Liver (tissue), 9 donors: ENCODE data around the gene TNRC6B. TPM values are rescaled to one million over a fixed set of nuclear protein-coding genes. Genes with fewer than 3 reads are reported as not detected.

Source experiments
- DNase-seq: peaks from one replicate; pipeline ENCODE4 v3.0.0-alpha.2; 2017; ENCODE audit warnings: low spot score
- H3K27ac ChIP-seq, 2 donors: one replicate each; pipeline ENCODE4 v1.7.0; 2013; ENCODE audit warnings: inconsistent platforms in 2 of 2, low read length in 2 of 2, control low read depth in 1 of 2, low read depth in 1 of 2, mild to moderate bottlenecking in 1 of 2
- H3K27me3 ChIP-seq, 4 donors: one replicate each; pipeline versions ENCODE4 v1.6.1 to v1.7.0; 2013; ENCODE audit warnings: low read length in 3 of 4, inconsistent platforms in 1 of 4, mild to moderate bottlenecking in 1 of 4, moderate library complexity in 1 of 4; ENCODE audit not compliant: control insufficient read depth in 4 of 4, insufficient read depth in 4 of 4
- H3K36me3 ChIP-seq, 4 donors: one replicate each; pipeline versions ENCODE4 v1.6.1 to v1.7.0; 2013; ENCODE audit warnings: low read length in 3 of 4, mild to moderate bottlenecking in 3 of 4, low read depth in 1 of 4, moderate library complexity in 1 of 4; ENCODE audit not compliant: control insufficient read depth in 4 of 4, insufficient read depth in 3 of 4
- H3K4me1 ChIP-seq, 4 donors: one replicate each; pipeline versions ENCODE4 v1.6.1 to v1.7.0; 2013; ENCODE audit warnings: low read length in 3 of 4, mild to moderate bottlenecking in 3 of 4, moderate library complexity in 1 of 4; ENCODE audit not compliant: control insufficient read depth in 4 of 4, insufficient read depth in 4 of 4
- H3K4me3 ChIP-seq, 3 donors: one replicate each; pipeline versions ENCODE4 v1.6.1 to v1.7.0; 2013; ENCODE audit warnings: low read length in 3 of 3, control low read depth in 1 of 3, low read depth in 1 of 3, mild to moderate bottlenecking in 1 of 3
- H3K9ac ChIP-seq, 2 donors: one replicate each; pipeline ENCODE4 v1.7.0; 2013; ENCODE audit warnings: low read length in 2 of 2, mild to moderate bottlenecking in 2 of 2, moderate library complexity in 2 of 2, control low read depth in 1 of 2, low read depth in 1 of 2
- H3K9me3 ChIP-seq, 4 donors: one replicate each; pipeline versions ENCODE4 v1.6.1 to v1.7.0; 2013; ENCODE audit warnings: low read length in 3 of 4; ENCODE audit not compliant: control insufficient read depth in 4 of 4
- EGR1 ChIP-seq, 2 donors: IDR thresholded peaks; 2 replicates each; pipeline ENCODE4 v1.6.1; 2016 to 2018; ENCODE audit warnings: antibody characterized with exemption in 2 of 2, low read depth in 2 of 2
- FOXA1 ChIP-seq: IDR thresholded peaks from 2 replicates; pipeline ENCODE4 v1.6.1; 2016; ENCODE audit warnings: antibody characterized with exemption
- FOXA2 ChIP-seq: IDR thresholded peaks from 2 replicates; pipeline ENCODE4 v1.6.1; 2016; ENCODE audit warnings: antibody characterized with exemption
- GABPA ChIP-seq, 2 donors: IDR thresholded peaks in 1 of 2; conservative IDR thresholded peaks in 1 of 2; 2 replicates each; pipeline ENCODE4 v1.6.1; 2016; ENCODE audit warnings: antibody characterized with exemption in 2 of 2, mild to moderate bottlenecking in 1 of 2, moderate library complexity in 1 of 2
- HNF4A ChIP-seq, 2 donors: conservative IDR thresholded peaks; 2 replicates each; pipeline ENCODE4 v1.6.1; 2016; ENCODE audit warnings: antibody characterized with exemption in 2 of 2, mild to moderate bottlenecking in 2 of 2
- HNF4G ChIP-seq: IDR thresholded peaks from 2 replicates; pipeline ENCODE4 v1.6.1; 2016; ENCODE audit warnings: antibody characterized with exemption
- RAD21 ChIP-seq, 2 donors: IDR thresholded peaks; 2 replicates each; pipeline ENCODE4 v1.6.1; 2016; ENCODE audit warnings: antibody characterized with exemption in 2 of 2, mild to moderate bottlenecking in 2 of 2
- SP1 ChIP-seq: IDR thresholded peaks from 2 replicates; pipeline ENCODE4 v1.6.1; 2018; ENCODE audit warnings: antibody characterized with exemption, mild to moderate bottlenecking
- TAF1 ChIP-seq: conservative IDR thresholded peaks from 2 replicates; pipeline ENCODE4 v1.6.1; 2016; ENCODE audit warnings: antibody characterized with exemption, mild to moderate bottlenecking
- YY1 ChIP-seq: IDR thresholded peaks from 2 replicates; pipeline ENCODE4 v1.6.1; 2016; ENCODE audit warnings: antibody characterized with exemption, mild to moderate bottlenecking
- WGBS: extraction: QIAGEN DNeasy Blood & Tissue Kit; methylation state at CpG from one replicate; pipeline ENCODE4 v1.1.7; 2013; 5-methylcytosine and 5-hydroxymethylcytosine counted together
- polyA plus RNA-seq, 2 donors: library from polyadenylated mRNA; stranded (reverse) in 1 of 2; unstranded in 1 of 2; fragments of 200-250 nt in 1 of 2; fragments of >200 nt in 1 of 2; fragmentation: Nextera tagmentation in 1 of 2; extraction: Ambion mirVana in 1 of 2; gene quantifications; one replicate each; pipeline versions ENCODE4 v1.2.1 to v1.2.3, GENCODE V29; 2013 to 2015
- total RNA-seq, 2 donors: library from RNA; depleted of rRNA; stranded (reverse); fragments of >200 nt; gene quantifications; one replicate each; pipeline ENCODE4 v1.2.3, GENCODE V29; 2014
- TF ChIP-seq, protein P1 (sequence below): IDR thresholded peaks from 2 replicates; pipeline ENCODE4 v1.6.1; 2016; ENCODE audit warnings: antibody characterized with exemption
- TF ChIP-seq, protein P2 (sequence below): IDR thresholded peaks from 2 replicates; pipeline ENCODE4 v1.6.1; 2016; ENCODE audit warnings: antibody characterized with exemption, mild to moderate bottlenecking
- TF ChIP-seq, protein P3 (sequence below): IDR thresholded peaks from 2 replicates; pipeline ENCODE4 v1.6.1; 2016; ENCODE audit warnings: antibody characterized with exemption
- TF ChIP-seq, protein P4 (sequence below): fragments of 150-350 bp; IDR thresholded peaks from 2 replicates; pipeline ENCODE4 v1.5.1; 2017; ENCODE audit warnings: improper control_type of control experiment, low read depth, low read length; ENCODE audit not compliant: missing input control
- donor health status: healthy.
- donor health status: healthy.
- donor health status: healthy.
- donor health status: healthy.
- donor health status: healthy.

The TNRC6B gene
- total and polyA plus RNA-seq, 4 donors, result 4.6 to 39.1 (median 26.4) TPM

DNA sequence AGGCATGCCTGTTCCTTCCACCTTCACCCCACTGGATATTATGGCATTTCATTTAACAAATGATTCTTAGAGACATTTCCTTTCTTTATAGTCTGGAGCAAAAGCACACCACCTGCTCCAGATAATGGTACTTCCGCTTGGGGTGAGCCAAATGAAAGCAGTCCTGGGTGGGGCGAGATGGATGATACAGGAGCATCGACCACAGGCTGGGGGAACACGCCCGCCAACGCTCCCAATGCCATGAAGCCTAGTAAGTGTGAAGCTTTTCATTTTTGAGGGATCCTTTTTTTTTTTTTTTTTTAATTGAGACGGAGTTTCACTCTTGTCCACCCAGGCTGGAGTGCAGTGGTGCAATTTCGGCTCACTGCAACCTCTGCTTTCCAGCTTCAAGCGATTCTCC is 92.3 kb downstream of the TNRC6B start (continued):
- TF ChIP-seq GABPA (IDR thresholded peaks at IDR 0.05 in 1 of 2, conservative IDR thresholded peaks at IDR 0.05 in 1 of 2) (no peak), YY1 (no peak), HNF4G (no peak)
- TF ChIP-seq, protein P1, sequence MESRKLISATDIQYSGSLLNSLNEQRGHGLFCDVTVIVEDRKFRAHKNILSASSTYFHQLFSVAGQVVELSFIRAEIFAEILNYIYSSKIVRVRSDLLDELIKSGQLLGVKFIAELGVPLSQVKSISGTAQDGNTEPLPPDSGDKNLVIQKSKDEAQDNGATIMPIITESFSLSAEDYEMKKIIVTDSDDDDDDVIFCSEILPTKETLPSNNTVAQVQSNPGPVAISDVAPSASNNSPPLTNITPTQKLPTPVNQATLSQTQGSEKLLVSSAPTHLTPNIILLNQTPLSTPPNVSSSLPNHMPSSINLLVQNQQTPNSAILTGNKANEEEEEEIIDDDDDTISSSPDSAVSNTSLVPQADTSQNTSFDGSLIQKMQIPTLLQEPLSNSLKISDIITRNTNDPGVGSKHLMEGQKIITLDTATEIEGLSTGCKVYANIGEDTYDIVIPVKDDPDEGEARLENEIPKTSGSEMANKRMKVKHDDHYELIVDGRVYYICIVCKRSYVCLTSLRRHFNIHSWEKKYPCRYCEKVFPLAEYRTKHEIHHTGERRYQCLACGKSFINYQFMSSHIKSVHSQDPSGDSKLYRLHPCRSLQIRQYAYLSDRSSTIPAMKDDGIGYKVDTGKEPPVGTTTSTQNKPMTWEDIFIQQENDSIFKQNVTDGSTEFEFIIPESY, result no peak

DNA sequence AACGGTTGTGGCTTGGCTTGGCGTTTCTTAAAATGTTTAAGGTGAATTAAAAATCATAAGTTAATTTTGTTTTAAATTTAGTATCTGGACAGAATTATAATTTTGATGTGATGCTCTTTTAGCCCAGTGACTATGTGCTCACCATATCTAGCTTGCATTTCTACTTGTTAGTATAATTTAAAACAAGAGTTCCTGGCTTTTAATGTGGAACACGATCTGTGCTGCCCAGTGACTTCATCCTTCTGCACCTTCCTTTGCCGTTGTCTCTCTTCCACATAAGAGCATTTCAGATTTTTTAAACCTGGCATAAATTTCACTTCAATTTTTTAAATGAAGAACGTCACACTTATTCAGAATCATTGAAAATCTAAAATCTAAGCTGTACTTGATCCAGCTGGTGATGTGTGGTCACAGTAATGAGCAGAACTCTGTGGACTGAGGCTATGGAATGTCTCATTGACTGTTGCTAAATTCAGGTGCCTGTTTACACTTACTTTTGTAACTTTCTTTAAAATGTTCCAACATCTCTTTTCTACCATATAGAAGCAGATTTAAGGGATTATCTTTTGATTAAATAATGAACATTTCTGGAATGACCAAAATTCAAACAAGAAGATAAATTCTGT is 93.1 kb downstream of the TNRC6B start:
- no peak for TF ChIP-seq HNF4G
- TF ChIP-seq, protein P2, sequence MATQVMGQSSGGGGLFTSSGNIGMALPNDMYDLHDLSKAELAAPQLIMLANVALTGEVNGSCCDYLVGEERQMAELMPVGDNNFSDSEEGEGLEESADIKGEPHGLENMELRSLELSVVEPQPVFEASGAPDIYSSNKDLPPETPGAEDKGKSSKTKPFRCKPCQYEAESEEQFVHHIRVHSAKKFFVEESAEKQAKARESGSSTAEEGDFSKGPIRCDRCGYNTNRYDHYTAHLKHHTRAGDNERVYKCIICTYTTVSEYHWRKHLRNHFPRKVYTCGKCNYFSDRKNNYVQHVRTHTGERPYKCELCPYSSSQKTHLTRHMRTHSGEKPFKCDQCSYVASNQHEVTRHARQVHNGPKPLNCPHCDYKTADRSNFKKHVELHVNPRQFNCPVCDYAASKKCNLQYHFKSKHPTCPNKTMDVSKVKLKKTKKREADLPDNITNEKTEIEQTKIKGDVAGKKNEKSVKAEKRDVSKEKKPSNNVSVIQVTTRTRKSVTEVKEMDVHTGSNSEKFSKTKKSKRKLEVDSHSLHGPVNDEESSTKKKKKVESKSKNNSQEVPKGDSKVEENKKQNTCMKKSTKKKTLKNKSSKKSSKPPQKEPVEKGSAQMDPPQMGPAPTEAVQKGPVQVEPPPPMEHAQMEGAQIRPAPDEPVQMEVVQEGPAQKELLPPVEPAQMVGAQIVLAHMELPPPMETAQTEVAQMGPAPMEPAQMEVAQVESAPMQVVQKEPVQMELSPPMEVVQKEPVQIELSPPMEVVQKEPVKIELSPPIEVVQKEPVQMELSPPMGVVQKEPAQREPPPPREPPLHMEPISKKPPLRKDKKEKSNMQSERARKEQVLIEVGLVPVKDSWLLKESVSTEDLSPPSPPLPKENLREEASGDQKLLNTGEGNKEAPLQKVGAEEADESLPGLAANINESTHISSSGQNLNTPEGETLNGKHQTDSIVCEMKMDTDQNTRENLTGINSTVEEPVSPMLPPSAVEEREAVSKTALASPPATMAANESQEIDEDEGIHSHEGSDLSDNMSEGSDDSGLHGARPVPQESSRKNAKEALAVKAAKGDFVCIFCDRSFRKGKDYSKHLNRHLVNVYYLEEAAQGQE, result no peak
- TF ChIP-seq TAF1, result no peak
- no peak for TF ChIP-seq FOXA1
- no peak for TF ChIP-seq SP1
- no peak for TF ChIP-seq YY1
- no peak for TF ChIP-seq FOXA2
- H3K9ac ChIP-seq, result no peak overlapping the region
- WGBS, result 91% methylated on average over 5 of the region's 5 CpGs

DNA sequence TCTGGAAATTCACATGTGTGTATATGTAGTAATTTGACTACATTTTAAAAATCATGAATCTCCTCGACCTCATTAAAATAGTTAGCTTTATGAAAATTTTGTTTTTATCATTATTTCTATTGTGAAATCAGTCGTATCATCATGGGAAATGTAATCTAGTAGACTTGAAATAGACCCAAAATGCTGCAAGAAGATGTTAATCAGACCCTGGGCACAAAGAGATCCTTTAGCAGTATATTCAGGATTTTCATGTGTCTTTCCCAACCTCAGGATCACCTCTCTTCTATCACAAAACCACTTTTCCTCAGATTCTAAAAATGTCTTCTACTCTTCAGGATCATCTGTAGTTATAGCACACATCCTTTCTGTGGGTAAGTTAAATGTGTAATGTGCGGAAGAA is 93.7 kb downstream of the TNRC6B start:
- no peak for DNase-seq
- no peaks in the 10 kb centered on the region for H3K9me3 ChIP-seq
- peaks cover 0 to 14% (median 7%) of the 10 kb centered on the region in 4 donors for H3K4me1 ChIP-seq
- peaks cover 3 to 16% (median 13%) of the 10 kb centered on the region in 4 donors for H3K36me3 ChIP-seq
- no peaks in the 10 kb centered on the region for H3K27me3 ChIP-seq
- 94% methylated on average over 3 of the region's 3 CpGs for WGBS
- no peak overlapping the region for H3K4me3 ChIP-seq
- H3K9ac ChIP-seq, result no peak overlapping the region
- TF ChIP-seq RAD21 (IDR thresholded peaks at IDR 0.05), result no peak
- no peak for TF ChIP-seq TAF1
- TF ChIP-seq EGR1 (IDR thresholded peaks at IDR 0.05; ENCODE audit: low read depth in 2 of 2), result no peak
- no peak for TF ChIP-seq FOXA2
- TF ChIP-seq HNF4A (conservative IDR thresholded peaks at IDR 0.05), result no peak
- TF ChIP-seq, protein P1, result no peak
- no peak for TF ChIP-seq HNF4G
- TF ChIP-seq, protein P3, sequence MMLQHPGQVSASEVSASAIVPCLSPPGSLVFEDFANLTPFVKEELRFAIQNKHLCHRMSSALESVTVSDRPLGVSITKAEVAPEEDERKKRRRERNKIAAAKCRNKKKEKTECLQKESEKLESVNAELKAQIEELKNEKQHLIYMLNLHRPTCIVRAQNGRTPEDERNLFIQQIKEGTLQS, result no peak
- TF ChIP-seq GABPA (IDR thresholded peaks at IDR 0.05 in 1 of 2, conservative IDR thresholded peaks at IDR 0.05 in 1 of 2), result no peak
- TF ChIP-seq, protein P4, sequence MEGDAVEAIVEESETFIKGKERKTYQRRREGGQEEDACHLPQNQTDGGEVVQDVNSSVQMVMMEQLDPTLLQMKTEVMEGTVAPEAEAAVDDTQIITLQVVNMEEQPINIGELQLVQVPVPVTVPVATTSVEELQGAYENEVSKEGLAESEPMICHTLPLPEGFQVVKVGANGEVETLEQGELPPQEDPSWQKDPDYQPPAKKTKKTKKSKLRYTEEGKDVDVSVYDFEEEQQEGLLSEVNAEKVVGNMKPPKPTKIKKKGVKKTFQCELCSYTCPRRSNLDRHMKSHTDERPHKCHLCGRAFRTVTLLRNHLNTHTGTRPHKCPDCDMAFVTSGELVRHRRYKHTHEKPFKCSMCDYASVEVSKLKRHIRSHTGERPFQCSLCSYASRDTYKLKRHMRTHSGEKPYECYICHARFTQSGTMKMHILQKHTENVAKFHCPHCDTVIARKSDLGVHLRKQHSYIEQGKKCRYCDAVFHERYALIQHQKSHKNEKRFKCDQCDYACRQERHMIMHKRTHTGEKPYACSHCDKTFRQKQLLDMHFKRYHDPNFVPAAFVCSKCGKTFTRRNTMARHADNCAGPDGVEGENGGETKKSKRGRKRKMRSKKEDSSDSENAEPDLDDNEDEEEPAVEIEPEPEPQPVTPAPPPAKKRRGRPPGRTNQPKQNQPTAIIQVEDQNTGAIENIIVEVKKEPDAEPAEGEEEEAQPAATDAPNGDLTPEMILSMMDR, result no peak
- no peak for TF ChIP-seq SP1
- H3K27ac ChIP-seq, result no peak overlapping the region

More for the DNA sequence above, 93.1 kb downstream of the TNRC6B start:
- Histone ChIP-seq H3K27ac (no peak overlapping the region), H3K36me3 (peaks cover 3 to 18% (median 13%) of the 10 kb centered on the region in 4 donors), H3K9me3 (no peaks in the 10 kb centered on the region), H3K27me3 (no peaks in the 10 kb centered on the region), H3K4me3 (no peak overlapping the region), H3K4me1 (peaks cover 0 to 9% (median 4%) of the 10 kb centered on the region in 4 donors)
- DNase-seq, result no peak
